Thyroid gland (tissue), 4 donors: ENCODE data around the gene DAPL1.

Experiments used
- POLR2A ChIP-seq, 2 donors: fragments of 450-650 bp; IDR thresholded peaks; one replicate each; pipeline ENCODE4 v1.6.1; 2017; ENCODE audit warnings: antibody characterized with exemption in 2 of 2, mild to moderate bottlenecking in 2 of 2, moderate library complexity in 1 of 2
- TF ChIP-seq, protein P1 (sequence below), 6 experiments: fragments of 200-600 bp in 3 of 6; fragments of 450-650 bp in 3 of 6; sonication (generic) in 3 of 6; IDR thresholded peaks; one replicate each; pipeline ENCODE4 v1.5.1; 2016 to 2019; ENCODE audit warnings: antibody characterized with exemption in 6 of 6, mild to moderate bottlenecking in 2 of 6, inconsistent platforms in 1 of 6, moderate library complexity in 1 of 6

DNA sequence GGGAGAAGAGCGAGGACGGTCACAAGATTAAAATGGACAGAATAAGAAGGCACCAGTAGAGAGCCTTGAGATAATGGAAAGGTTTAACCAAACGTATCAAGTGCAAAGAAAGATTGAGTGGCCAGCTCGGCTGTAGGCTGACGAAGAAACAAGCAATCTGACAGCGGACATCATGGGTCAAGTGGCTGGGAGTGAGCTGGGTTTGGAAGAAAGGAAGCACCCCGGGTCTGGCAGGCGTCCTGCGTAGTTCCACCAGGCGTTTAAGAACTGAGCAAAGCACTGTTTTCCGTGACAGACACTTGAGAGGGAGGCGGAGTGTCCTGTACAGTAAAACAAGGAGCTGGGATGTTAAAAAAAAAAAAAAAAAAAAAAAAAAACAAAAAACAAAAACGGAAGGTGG lies 27.1 kb downstream of the DAPL1 start:
- TF ChIP-seq POLR2A (IDR thresholded peaks at IDR 0.05): no peak
- TF ChIP-seq, protein P1, sequence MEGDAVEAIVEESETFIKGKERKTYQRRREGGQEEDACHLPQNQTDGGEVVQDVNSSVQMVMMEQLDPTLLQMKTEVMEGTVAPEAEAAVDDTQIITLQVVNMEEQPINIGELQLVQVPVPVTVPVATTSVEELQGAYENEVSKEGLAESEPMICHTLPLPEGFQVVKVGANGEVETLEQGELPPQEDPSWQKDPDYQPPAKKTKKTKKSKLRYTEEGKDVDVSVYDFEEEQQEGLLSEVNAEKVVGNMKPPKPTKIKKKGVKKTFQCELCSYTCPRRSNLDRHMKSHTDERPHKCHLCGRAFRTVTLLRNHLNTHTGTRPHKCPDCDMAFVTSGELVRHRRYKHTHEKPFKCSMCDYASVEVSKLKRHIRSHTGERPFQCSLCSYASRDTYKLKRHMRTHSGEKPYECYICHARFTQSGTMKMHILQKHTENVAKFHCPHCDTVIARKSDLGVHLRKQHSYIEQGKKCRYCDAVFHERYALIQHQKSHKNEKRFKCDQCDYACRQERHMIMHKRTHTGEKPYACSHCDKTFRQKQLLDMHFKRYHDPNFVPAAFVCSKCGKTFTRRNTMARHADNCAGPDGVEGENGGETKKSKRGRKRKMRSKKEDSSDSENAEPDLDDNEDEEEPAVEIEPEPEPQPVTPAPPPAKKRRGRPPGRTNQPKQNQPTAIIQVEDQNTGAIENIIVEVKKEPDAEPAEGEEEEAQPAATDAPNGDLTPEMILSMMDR (IDR thresholded peaks at IDR 0.05): no peak
